Fibroblast of lung (primary cell): ENCODE measurements around the gene ZNF516. TPM values are rescaled to one million over a fixed set of nuclear protein-coding genes. Genes with fewer than 3 reads are reported as not detected.

Experiments used
- DNase-seq, 2 donors: peaks; one replicate each; pipeline versions ENCODE4 v3.0.0 to v3.0.0-alpha.2; 2010; ENCODE audit warnings: low read depth in 2 of 2
- H2AFZ ChIP-seq: 2 replicates; pipeline ENCODE4 v1.5.1; 2012; ENCODE audit warnings: low read length, control low read depth, inconsistent platforms
- H3K27ac ChIP-seq: 2 replicates; pipeline ENCODE4 v1.5.1; 2011; ENCODE audit warnings: low read length, control low read depth; ENCODE audit not compliant: insufficient read depth
- H3K27me3 ChIP-seq: 2 replicates; pipeline ENCODE4 v1.5.1; 2011; ENCODE audit warnings: mild to moderate bottlenecking, low read length; ENCODE audit not compliant: control insufficient read depth, insufficient read depth
- H3K36me3 ChIP-seq: 2 replicates; pipeline ENCODE4 v1.5.1; 2011; ENCODE audit warnings: low read length; ENCODE audit not compliant: control insufficient read depth, insufficient read depth
- H3K4me1 ChIP-seq: 2 replicates; pipeline ENCODE4 v1.5.1; 2011; ENCODE audit warnings: low read length; ENCODE audit not compliant: control insufficient read depth, insufficient read depth; ENCODE audit errors: extremely low read depth
- H3K4me2 ChIP-seq: 2 replicates; pipeline ENCODE4 v1.5.1; 2011; ENCODE audit warnings: low read length, control low read depth; ENCODE audit not compliant: insufficient read depth; ENCODE audit errors: extremely low read depth
- H3K4me3 ChIP-seq, 4 experiments: fragments of 200-600 bp in 1 of 4; sonication (generic) in 1 of 4; replicated peaks in 1 of 4; 2 replicates each; pipeline ENCODE4 v1.5.1; 2011 to 2016; ENCODE audit warnings: low read length in 4 of 4, low read depth in 3 of 4, mild to moderate bottlenecking in 3 of 4, control low read depth in 2 of 4, inconsistent platforms in 1 of 4, mixed read lengths in 1 of 4; ENCODE audit not compliant: insufficient read depth in 1 of 4; ENCODE audit errors: control extremely low read depth in 1 of 4
- H3K79me2 ChIP-seq: 2 replicates; pipeline ENCODE4 v1.5.1; 2012; ENCODE audit warnings: mild to moderate bottlenecking, low read length, inconsistent platforms; ENCODE audit not compliant: control insufficient read depth, insufficient read depth
- H3K9ac ChIP-seq: 2 replicates; pipeline ENCODE4 v1.5.1; 2011; ENCODE audit warnings: mild to moderate bottlenecking, low read length, control low read depth; ENCODE audit not compliant: insufficient read depth
- H3K9me3 ChIP-seq: 2 replicates; pipeline ENCODE4 v1.5.1; 2012; ENCODE audit warnings: low read depth, low read length; ENCODE audit not compliant: control insufficient read depth, insufficient read depth
- H4K20me1 ChIP-seq: 2 replicates; pipeline ENCODE4 v1.5.1; 2011; ENCODE audit warnings: low read length; ENCODE audit not compliant: control insufficient read depth, insufficient read depth; ENCODE audit errors: extremely low read depth
- EZH2 ChIP-seq: IDR thresholded peaks from 2 replicates; pipeline ENCODE4 v1.5.1; 2012; ENCODE audit warnings: low read length, control low read depth, mild to moderate bottlenecking; ENCODE audit errors: missing control alignments
- polyA plus RNA-seq, 2 donors: library from polyadenylated mRNA; depleted of rRNA in 1 of 2; stranded (reverse) in 1 of 2; unstranded in 1 of 2; fragments of >200 nt; gene quantifications; 2 replicates each; pipeline ENCODE4 v1.2.1, GENCODE V29; 2011 to 2012; ENCODE audit warnings: missing spikeins in 1 of 2
- total RNA-seq: library from RNA; depleted of rRNA; stranded (reverse); fragments of >200 nt; gene quantifications from 2 replicates; pipeline ENCODE4 v1.2.1, GENCODE V29; 2014
- TF ChIP-seq, protein P1 (sequence below), 2 donors: IDR thresholded peaks in 1 of 2; conservative IDR thresholded peaks in 1 of 2; 1 replicate in 1 of 2; 2 replicates in 1 of 2; pipeline ENCODE4 v1.5.1; 2011 to 2012; ENCODE audit warnings: low read length in 2 of 2, control low read depth in 1 of 2, inconsistent platforms in 1 of 2, low read depth in 1 of 2, mild to moderate bottlenecking in 1 of 2

The ZNF516 gene
- total and polyA plus RNA-seq, 2 donors (not counting 1 experiment from before 2014, with no cell fraction given), result 7.9 to 32.7 TPM

DNA sequence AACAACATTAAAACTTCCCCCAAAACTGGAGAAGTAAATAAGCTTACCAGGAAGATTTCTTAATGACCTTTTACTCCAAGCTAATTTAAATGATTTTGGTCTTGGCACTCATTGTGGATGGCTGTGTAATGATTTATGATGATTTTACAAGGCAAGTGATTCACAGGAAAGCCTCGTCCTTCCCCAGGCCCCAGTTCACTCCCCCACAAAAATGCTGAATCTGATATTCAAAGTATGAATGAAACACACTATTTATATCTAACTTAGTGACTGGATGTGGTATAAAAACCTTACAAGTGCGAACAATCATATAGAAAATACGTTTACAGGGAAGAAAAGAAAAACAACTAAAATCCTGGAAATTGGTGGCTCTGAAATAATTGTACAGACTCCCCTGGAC is 49.8 kb downstream of the ZNF516 start:
- Histone ChIP-seq H3K4me1 (peaks cover 28% of the 10 kb centered on the region), H3K4me2 (peak overlapping the region; percentile 72), H3K9me3 (no peaks in the 10 kb centered on the region), H4K20me1 (no peaks in the 10 kb centered on the region), H3K27me3 (no peaks in the 10 kb centered on the region), H2AFZ (no peak overlapping the region), H3K36me3 (peaks cover 16% of the 10 kb centered on the region), H3K79me2 (peaks cover 62% of the 10 kb centered on the region), H3K27ac (peak overlapping the region; percentile 83), H3K9ac (no peak overlapping the region), H3K4me3 (peak overlapping the region in 1 of 4 experiments; percentile 19)
- DNase-seq, result peak; percentile 72 to 93
- TF ChIP-seq, protein P1, sequence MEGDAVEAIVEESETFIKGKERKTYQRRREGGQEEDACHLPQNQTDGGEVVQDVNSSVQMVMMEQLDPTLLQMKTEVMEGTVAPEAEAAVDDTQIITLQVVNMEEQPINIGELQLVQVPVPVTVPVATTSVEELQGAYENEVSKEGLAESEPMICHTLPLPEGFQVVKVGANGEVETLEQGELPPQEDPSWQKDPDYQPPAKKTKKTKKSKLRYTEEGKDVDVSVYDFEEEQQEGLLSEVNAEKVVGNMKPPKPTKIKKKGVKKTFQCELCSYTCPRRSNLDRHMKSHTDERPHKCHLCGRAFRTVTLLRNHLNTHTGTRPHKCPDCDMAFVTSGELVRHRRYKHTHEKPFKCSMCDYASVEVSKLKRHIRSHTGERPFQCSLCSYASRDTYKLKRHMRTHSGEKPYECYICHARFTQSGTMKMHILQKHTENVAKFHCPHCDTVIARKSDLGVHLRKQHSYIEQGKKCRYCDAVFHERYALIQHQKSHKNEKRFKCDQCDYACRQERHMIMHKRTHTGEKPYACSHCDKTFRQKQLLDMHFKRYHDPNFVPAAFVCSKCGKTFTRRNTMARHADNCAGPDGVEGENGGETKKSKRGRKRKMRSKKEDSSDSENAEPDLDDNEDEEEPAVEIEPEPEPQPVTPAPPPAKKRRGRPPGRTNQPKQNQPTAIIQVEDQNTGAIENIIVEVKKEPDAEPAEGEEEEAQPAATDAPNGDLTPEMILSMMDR (conservative IDR thresholded peaks at IDR 0.05 in 1 of 2, IDR thresholded peaks at IDR 0.05 in 1 of 2; ENCODE audit: low read depth in 1 of 2, low read length in 2 of 2), result no peak
- TF ChIP-seq EZH2, result no peak

GRCh38 chr18:76444446-76445105 is 50.5 kb downstream of the ZNF516 start:
- peaks cover 16% of the 10 kb centered on the region for H3K36me3 ChIP-seq
- H3K4me2 ChIP-seq, result peak overlapping the region; percentile 72
- no peaks in the 10 kb centered on the region for H3K9me3 ChIP-seq
- H2AFZ ChIP-seq, result no peak overlapping the region
- no peak overlapping the region for H3K9ac ChIP-seq
- no peaks in the 10 kb centered on the region for H3K27me3 ChIP-seq
- peaks cover 28% of the 10 kb centered on the region for H3K4me1 ChIP-seq
- DNase-seq, result no peak
- TF ChIP-seq, protein P1 (conservative IDR thresholded peaks at IDR 0.05 in 1 of 2, IDR thresholded peaks at IDR 0.05 in 1 of 2; ENCODE audit: low read depth in 1 of 2, low read length in 2 of 2), result no peak
- TF ChIP-seq EZH2, result no peak
- no peaks in the 10 kb centered on the region for H4K20me1 ChIP-seq
- H3K27ac ChIP-seq, result no peak overlapping the region
- H3K79me2 ChIP-seq, result peaks cover 60% of the 10 kb centered on the region
- no peak overlapping the region for H3K4me3 ChIP-seq

GRCh38 chr18:76443519-76444445 is 51.3 kb downstream of the ZNF516 start:
- peaks cover 16% of the 10 kb centered on the region for H3K36me3 ChIP-seq
- no peak overlapping the region for H3K4me2 ChIP-seq
- no peak overlapping the region for H2AFZ ChIP-seq
- no peak overlapping the region for H3K27ac ChIP-seq
- H3K9me3 ChIP-seq, result no peaks in the 10 kb centered on the region
- no peak for DNase-seq
- H3K4me3 ChIP-seq, result no peak overlapping the region
- H3K27me3 ChIP-seq, result no peaks in the 10 kb centered on the region
- H3K79me2 ChIP-seq, result peaks cover 55% of the 10 kb centered on the region
- H3K4me1 ChIP-seq, result peaks cover 27% of the 10 kb centered on the region
- no peaks in the 10 kb centered on the region for H4K20me1 ChIP-seq
- H3K9ac ChIP-seq, result no peak overlapping the region
- TF ChIP-seq, protein P1 (conservative IDR thresholded peaks at IDR 0.05 in 1 of 2, IDR thresholded peaks at IDR 0.05 in 1 of 2; ENCODE audit: low read depth in 1 of 2, low read length in 2 of 2), result no peak
- TF ChIP-seq EZH2, result no peak
